WTC11 (cell line): ENCODE results near the gene SGMS1. TPM values are rescaled to one million over a fixed set of nuclear protein-coding genes. Genes with fewer than 3 reads are reported as not detected.

ENCODE experiments used
- ATAC-seq: fragments of 200-7000 bp; cut with Tn5 transposase; 2 replicates; pipeline ENCODE4 v1.10.0; 2021; ENCODE audit warnings: mild to moderate bottlenecking, moderate library complexity
- CTCF ChIA-PET: fragments of 300-600 bp; sonication (Branson Sonifier 250); formaldehyde crosslinking; loops from one replicate; lab custom pipeline; 2021; ENCODE audit warnings: antibody characterized with exemption; lab: Charles Lee
- POLR2A ChIA-PET: fragments of 350-600 bp; sonication (Branson Sonifier 250); formaldehyde crosslinking; loops from one replicate; lab custom pipeline; 2021; ENCODE audit warnings: antibody characterized with exemption; lab: Charles Lee
- DNase-seq: peaks from one replicate; pipeline ENCODE4 v3.0.0; 2021; ENCODE audit warnings: low spot score
- H3K27ac Mint-ChIP-seq: 2 replicates; pipeline ENCODE4 v1.8.0; 2021; ENCODE audit warnings: mixed read lengths
- H3K27me3 Mint-ChIP-seq: 2 replicates; pipeline ENCODE4 v1.8.0; 2021; ENCODE audit warnings: low read depth, mild to moderate bottlenecking, moderate library complexity, mixed read lengths
- H3K36me3 Mint-ChIP-seq: 2 replicates; pipeline ENCODE4 v1.8.0; 2021; ENCODE audit warnings: mixed read lengths
- H3K4me1 Mint-ChIP-seq: 2 replicates; pipeline ENCODE4 v1.8.0; 2022; ENCODE audit warnings: mixed read lengths
- H3K4me3 Mint-ChIP-seq: 2 replicates; pipeline ENCODE4 v1.8.0; 2021; ENCODE audit warnings: mild to moderate bottlenecking, moderate library complexity, mixed read lengths
- H3K9me3 Mint-ChIP-seq: 2 replicates; pipeline ENCODE4 v1.8.0; 2021; ENCODE audit warnings: mixed read lengths
- ARID4B ChIP-seq: sonication (generic); formaldehyde crosslinking; IDR thresholded peaks from 2 replicates; pipeline ENCODE4 v1.8.0; 2023; ENCODE audit warnings: missing genetic modification reagents, mild to moderate bottlenecking, borderline replicate concordance
- ATF1 ChIP-seq: sonication (generic); formaldehyde crosslinking; IDR thresholded peaks from 2 replicates; pipeline ENCODE4 v1.8.1; 2023; ENCODE audit warnings: mild to moderate bottlenecking, moderate library complexity, missing genetic modification reagents
- CREB1 ChIP-seq: sonication (generic); formaldehyde crosslinking; IDR thresholded peaks from 2 replicates; pipeline ENCODE4 v1.8.0; 2023; ENCODE audit warnings: mild to moderate bottlenecking, missing genetic modification reagents
- ELF4 ChIP-seq: sonication (generic); formaldehyde crosslinking; IDR thresholded peaks from 2 replicates; pipeline ENCODE4 v1.8.1; 2022; ENCODE audit warnings: low read depth, mild to moderate bottlenecking, moderate library complexity, missing genetic modification reagents
- EMX1 ChIP-seq: fragments of 250-450 bp; sonication (Bioruptor Pico); IDR thresholded peaks from 2 replicates; pipeline ENCODE4 v1.8.0; 2021; ENCODE audit warnings: mild to moderate bottlenecking
- FOXJ3 ChIP-seq: sonication (generic); formaldehyde crosslinking; IDR thresholded peaks from 2 replicates; pipeline ENCODE4 v1.9.0; 2021; ENCODE audit warnings: missing genetic modification reagents, mild to moderate bottlenecking, borderline replicate concordance
- HMGXB4 ChIP-seq: sonication (generic); formaldehyde crosslinking; IDR thresholded peaks from 2 replicates; pipeline ENCODE4 v1.8.1; 2023; ENCODE audit warnings: mild to moderate bottlenecking, moderate library complexity, missing genetic modification reagents
- MAX ChIP-seq: sonication (generic); formaldehyde crosslinking; IDR thresholded peaks from 2 replicates; pipeline ENCODE4 v1.8.0; 2022; ENCODE audit warnings: mild to moderate bottlenecking, missing genetic modification reagents
- MXD4 ChIP-seq: fragments of 250-450 bp; sonication (Bioruptor Pico); IDR thresholded peaks from 2 replicates; pipeline ENCODE4 v1.8.0; 2021; ENCODE audit warnings: mild to moderate bottlenecking, moderate library complexity, borderline replicate concordance
- NFATC4 ChIP-seq: fragments of 250-450 bp; sonication (Bioruptor Pico); IDR thresholded peaks from 2 replicates; pipeline ENCODE4 v1.9.0; 2021; ENCODE audit warnings: mild to moderate bottlenecking
- NFYB ChIP-seq: sonication (generic); formaldehyde crosslinking; conservative IDR thresholded peaks from 2 replicates; pipeline ENCODE4 v1.8.0; 2022; ENCODE audit warnings: low read depth, missing genetic modification reagents
- PRRX2 ChIP-seq: fragments of 250-450 bp; sonication (Bioruptor Pico); IDR thresholded peaks from 2 replicates; pipeline ENCODE4 v1.8.0; 2021; ENCODE audit warnings: mild to moderate bottlenecking
- RORB ChIP-seq: fragments of 250-450 bp; sonication (Bioruptor Pico); IDR thresholded peaks from 2 replicates; pipeline ENCODE4 v1.9.0; 2021; ENCODE audit warnings: mild to moderate bottlenecking
- TP53 ChIP-seq: sonication (generic); formaldehyde crosslinking; IDR thresholded peaks from 2 replicates; pipeline ENCODE4 v1.8.1; 2023; ENCODE audit warnings: mild to moderate bottlenecking, missing genetic modification reagents
- ZNF232 ChIP-seq: sonication (generic); formaldehyde crosslinking; IDR thresholded peaks from 2 replicates; pipeline ENCODE4 v1.8.0; 2022; ENCODE audit warnings: mild to moderate bottlenecking, missing genetic modification reagents
- ZNF263 ChIP-seq: sonication (generic); formaldehyde crosslinking; IDR thresholded peaks from 2 replicates; pipeline ENCODE4 v1.8.1; 2022; ENCODE audit warnings: low read depth, mild to moderate bottlenecking, moderate library complexity, missing genetic modification reagents
- total RNA-seq: library from RNA; stranded (reverse); gene quantifications from 3 replicates; pipeline ENCODE4 v1.2.3, GENCODE V29; 2021
- TF ChIP-seq, protein P1 (sequence below): fragments of 250-450 bp; sonication (Bioruptor Pico); IDR thresholded peaks from 2 replicates; pipeline ENCODE4 v1.9.0; 2021; ENCODE audit warnings: mild to moderate bottlenecking
- TF ChIP-seq, protein P2 (sequence below): sonication (generic); formaldehyde crosslinking; IDR thresholded peaks from 2 replicates; pipeline ENCODE4 v1.8.1; 2023; ENCODE audit warnings: mild to moderate bottlenecking, missing genetic modification reagents, moderate library complexity
- TF ChIP-seq, protein P3 (sequence below): sonication (generic); formaldehyde crosslinking; IDR thresholded peaks from 2 replicates; pipeline ENCODE4 v1.8.0; 2022; ENCODE audit warnings: mild to moderate bottlenecking, missing genetic modification reagents
- TF ChIP-seq, protein P4 (sequence below): fragments of 250-450 bp; sonication (Bioruptor Pico); IDR thresholded peaks from 2 replicates; pipeline ENCODE4 v1.8.0; 2021; ENCODE audit warnings: mild to moderate bottlenecking

Gene SGMS1
- total RNA-seq, 1 experiment from 2014 or later: 13.2 TPM

GRCh38 chr10:50293513-50294313 is 330.0 kb downstream of the SGMS1 start (continued):
- no peak for TF ChIP-seq ARID4B
- TF ChIP-seq MXD4 (CRISPR knock-in tag): no peak
- TF ChIP-seq, protein P1, sequence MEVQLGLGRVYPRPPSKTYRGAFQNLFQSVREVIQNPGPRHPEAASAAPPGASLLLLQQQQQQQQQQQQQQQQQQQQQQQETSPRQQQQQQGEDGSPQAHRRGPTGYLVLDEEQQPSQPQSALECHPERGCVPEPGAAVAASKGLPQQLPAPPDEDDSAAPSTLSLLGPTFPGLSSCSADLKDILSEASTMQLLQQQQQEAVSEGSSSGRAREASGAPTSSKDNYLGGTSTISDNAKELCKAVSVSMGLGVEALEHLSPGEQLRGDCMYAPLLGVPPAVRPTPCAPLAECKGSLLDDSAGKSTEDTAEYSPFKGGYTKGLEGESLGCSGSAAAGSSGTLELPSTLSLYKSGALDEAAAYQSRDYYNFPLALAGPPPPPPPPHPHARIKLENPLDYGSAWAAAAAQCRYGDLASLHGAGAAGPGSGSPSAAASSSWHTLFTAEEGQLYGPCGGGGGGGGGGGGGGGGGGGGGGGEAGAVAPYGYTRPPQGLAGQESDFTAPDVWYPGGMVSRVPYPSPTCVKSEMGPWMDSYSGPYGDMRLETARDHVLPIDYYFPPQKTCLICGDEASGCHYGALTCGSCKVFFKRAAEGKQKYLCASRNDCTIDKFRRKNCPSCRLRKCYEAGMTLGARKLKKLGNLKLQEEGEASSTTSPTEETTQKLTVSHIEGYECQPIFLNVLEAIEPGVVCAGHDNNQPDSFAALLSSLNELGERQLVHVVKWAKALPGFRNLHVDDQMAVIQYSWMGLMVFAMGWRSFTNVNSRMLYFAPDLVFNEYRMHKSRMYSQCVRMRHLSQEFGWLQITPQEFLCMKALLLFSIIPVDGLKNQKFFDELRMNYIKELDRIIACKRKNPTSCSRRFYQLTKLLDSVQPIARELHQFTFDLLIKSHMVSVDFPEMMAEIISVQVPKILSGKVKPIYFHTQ: no peak
- TF ChIP-seq, protein P2, sequence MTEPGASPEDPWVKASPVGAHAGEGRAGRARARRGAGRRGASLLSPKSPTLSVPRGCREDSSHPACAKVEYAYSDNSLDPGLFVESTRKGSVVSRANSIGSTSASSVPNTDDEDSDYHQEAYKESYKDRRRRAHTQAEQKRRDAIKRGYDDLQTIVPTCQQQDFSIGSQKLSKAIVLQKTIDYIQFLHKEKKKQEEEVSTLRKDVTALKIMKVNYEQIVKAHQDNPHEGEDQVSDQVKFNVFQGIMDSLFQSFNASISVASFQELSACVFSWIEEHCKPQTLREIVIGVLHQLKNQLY: no peak
- TF ChIP-seq ATF1 (CRISPR knock-in tag): no peak
- TF ChIP-seq EMX1: no peak

- Mint-ChIP-seq H3K36me3 (no peaks in the 10 kb centered on the region), H3K4me3 (no peak overlapping the region), H3K4me1 (no peaks in the 10 kb centered on the region), H3K27ac (no peak overlapping the region), H3K9me3 (no peaks in the 10 kb centered on the region; the same call in 1 of the 2 replicates), H3K27me3 (no peaks in the 10 kb centered on the region)
- ChIA-PET CTCF (no interaction called here), POLR2A (no interaction called here)
- DNase-seq (no peak), ATAC-seq (peak; percentile 79)
- TF ChIP-seq, protein P3, sequence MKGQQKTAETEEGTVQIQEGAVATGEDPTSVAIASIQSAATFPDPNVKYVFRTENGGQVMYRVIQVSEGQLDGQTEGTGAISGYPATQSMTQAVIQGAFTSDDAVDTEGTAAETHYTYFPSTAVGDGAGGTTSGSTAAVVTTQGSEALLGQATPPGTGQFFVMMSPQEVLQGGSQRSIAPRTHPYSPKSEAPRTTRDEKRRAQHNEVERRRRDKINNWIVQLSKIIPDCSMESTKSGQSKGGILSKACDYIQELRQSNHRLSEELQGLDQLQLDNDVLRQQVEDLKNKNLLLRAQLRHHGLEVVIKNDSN (CRISPR knock-in tag): no peak
- no peak for TF ChIP-seq HMGXB4
- TF ChIP-seq, protein P4, sequence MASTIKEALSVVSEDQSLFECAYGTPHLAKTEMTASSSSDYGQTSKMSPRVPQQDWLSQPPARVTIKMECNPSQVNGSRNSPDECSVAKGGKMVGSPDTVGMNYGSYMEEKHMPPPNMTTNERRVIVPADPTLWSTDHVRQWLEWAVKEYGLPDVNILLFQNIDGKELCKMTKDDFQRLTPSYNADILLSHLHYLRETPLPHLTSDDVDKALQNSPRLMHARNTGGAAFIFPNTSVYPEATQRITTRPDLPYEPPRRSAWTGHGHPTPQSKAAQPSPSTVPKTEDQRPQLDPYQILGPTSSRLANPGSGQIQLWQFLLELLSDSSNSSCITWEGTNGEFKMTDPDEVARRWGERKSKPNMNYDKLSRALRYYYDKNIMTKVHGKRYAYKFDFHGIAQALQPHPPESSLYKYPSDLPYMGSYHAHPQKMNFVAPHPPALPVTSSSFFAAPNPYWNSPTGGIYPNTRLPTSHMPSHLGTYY (CRISPR knock-in tag): no peak
- TF ChIP-seq PRRX2: no peak
- no peak for TF ChIP-seq NFYB (CRISPR knock-in tag)
- TF ChIP-seq FOXJ3 (CRISPR knock-in tag): no peak
- no peak for TF ChIP-seq TP53
- no peak for TF ChIP-seq CREB1 (CRISPR knock-in tag)
- TF ChIP-seq NFATC4 (CRISPR knock-in tag): no peak
- no peak for TF ChIP-seq MAX (CRISPR knock-in tag)
- no peak for TF ChIP-seq ELF4 (CRISPR knock-in tag)
- TF ChIP-seq, protein P1: no peak
- no peak for TF ChIP-seq RORB
- no peak for TF ChIP-seq ZNF232
- no peak for TF ChIP-seq ZNF263 (CRISPR knock-in tag)
Observed at GRCh38 chr10:50291261-50291850, 332.4 kb downstream of the SGMS1 start.
